BE2C (cell line): ENCODE measurements around the gene SORCS1.

ENCODE experiments used
- DNase-seq: peaks from one replicate; pipeline ENCODE4 v3.0.0-alpha.2; 2020
- H3K27me3 ChIP-seq: fragments of 250-450 bp; sonication (Bioruptor Pico); 2 replicates; pipeline ENCODE4 v1.5.1; 2020; ENCODE audit warnings: mild to moderate bottlenecking
- H3K36me3 ChIP-seq: fragments of 250-450 bp; sonication (Bioruptor Pico); 2 replicates; pipeline ENCODE4 v1.5.1; 2020; ENCODE audit warnings: mild to moderate bottlenecking
- H3K4me1 ChIP-seq: fragments of 250-450 bp; sonication (Bioruptor Pico); 2 replicates; pipeline ENCODE4 v1.5.1; 2020
- H3K4me3 ChIP-seq: 2 replicates; pipeline ENCODE4 v1.5.1; 2011; ENCODE audit warnings: low read depth, low read length
- H3K9me3 ChIP-seq: fragments of 250-450 bp; sonication (Bioruptor Pico); 2 replicates; pipeline ENCODE4 v1.5.1; 2020
- TF ChIP-seq, protein P1 (sequence below): IDR thresholded peaks from 2 replicates; pipeline ENCODE4 v1.5.1; 2012; ENCODE audit warnings: mild to moderate bottlenecking, low read depth, low read length

The SORCS1 gene

DNA sequence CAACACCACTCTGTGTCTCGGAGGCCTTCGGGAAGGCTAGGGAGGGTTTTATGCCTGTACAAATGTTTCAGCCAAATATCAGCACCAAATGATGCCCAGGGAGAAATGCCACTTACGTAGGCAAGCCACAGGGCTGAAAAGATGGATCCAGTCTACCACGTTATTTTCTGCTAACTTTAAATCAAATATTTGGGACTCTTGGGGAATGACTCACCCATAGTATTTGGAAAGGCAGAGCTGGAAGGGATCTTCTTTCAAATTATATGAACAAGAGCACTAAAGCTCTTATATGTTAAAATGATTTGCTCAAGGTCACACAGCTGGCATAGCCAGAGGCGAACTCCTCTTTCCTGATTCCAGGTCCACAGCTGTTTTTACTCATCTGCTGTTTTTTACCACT, 591.4 kb downstream of the SORCS1 start:
- Histone ChIP-seq H3K27me3 (no peaks in the 10 kb centered on the region), H3K4me1 (no peaks in the 10 kb centered on the region; the same call in 1 of the 2 replicates)
- TF ChIP-seq, protein P1, sequence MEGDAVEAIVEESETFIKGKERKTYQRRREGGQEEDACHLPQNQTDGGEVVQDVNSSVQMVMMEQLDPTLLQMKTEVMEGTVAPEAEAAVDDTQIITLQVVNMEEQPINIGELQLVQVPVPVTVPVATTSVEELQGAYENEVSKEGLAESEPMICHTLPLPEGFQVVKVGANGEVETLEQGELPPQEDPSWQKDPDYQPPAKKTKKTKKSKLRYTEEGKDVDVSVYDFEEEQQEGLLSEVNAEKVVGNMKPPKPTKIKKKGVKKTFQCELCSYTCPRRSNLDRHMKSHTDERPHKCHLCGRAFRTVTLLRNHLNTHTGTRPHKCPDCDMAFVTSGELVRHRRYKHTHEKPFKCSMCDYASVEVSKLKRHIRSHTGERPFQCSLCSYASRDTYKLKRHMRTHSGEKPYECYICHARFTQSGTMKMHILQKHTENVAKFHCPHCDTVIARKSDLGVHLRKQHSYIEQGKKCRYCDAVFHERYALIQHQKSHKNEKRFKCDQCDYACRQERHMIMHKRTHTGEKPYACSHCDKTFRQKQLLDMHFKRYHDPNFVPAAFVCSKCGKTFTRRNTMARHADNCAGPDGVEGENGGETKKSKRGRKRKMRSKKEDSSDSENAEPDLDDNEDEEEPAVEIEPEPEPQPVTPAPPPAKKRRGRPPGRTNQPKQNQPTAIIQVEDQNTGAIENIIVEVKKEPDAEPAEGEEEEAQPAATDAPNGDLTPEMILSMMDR = no peak

DNA sequence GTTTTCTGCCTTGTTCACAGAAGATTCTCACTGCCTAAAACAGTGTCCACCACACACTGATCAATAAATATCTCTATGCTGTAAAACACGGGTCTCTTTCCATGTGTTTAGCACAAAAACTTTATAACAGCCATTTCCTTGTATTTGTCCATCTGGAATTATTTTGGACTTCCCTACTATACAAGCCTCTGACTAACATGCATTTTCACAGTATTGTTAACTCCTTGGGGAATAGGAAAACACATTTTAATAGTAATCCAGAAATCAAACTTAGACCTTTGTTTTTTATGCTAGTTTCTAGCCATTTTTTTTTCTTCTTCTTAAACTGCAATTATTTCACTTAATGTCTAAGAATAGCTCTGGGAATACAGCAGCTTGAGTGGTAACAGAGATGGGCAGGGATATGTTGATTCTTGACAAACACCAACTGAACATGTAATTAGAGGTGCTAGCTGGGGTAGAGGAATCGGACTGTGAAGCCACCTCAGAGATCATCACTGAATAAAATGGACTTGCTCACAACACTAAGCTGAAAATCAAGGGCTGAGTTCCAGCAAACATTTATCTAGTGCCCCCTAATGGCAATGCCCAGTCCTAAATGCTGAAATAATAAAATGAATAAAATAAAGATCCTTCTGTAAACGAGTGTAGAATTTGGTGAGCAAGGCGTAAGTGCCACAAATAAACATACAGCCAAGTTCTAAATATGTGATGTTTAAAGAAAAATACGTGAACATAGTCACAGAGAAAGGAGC, 593.1 kb downstream of the SORCS1 start:
- H3K4me1 ChIP-seq = peaks cover 2% of the 10 kb centered on the region; the same call in 1 of the 2 replicates
- peak; percentile 19 for DNase-seq
- H3K36me3 ChIP-seq = no peaks in the 10 kb centered on the region
- H3K27me3 ChIP-seq = no peaks in the 10 kb centered on the region
- no peaks in the 10 kb centered on the region for H3K9me3 ChIP-seq
- TF ChIP-seq, protein P1 = peak; percentile 66
- no peak overlapping the region for H3K4me3 ChIP-seq

More for the DNA sequence above, 591.4 kb downstream of the SORCS1 start:
- DNase-seq = no peak
- Histone ChIP-seq H3K9me3 (no peaks in the 10 kb centered on the region), H3K36me3 (no peaks in the 10 kb centered on the region), H3K4me3 (no peak overlapping the region)

DNA sequence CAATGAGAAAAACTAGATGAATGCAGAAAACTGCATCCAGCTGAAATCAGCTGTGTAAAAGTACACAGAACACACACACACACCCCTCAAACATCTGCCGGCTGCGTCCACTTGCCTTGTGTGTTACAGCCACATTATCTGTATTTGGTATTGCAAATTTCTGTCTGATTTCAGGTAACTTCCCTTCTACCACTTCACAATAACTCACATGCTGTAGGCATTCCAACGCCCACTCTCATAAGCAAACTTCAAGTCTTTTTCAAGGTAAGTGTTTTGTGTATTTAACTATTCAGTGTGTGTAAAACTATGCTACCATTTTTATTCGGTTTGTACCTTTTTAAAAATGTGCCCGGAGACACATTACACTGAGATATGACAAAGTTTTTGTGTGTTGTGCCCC, 594.2 kb downstream of the SORCS1 start:
- H3K9me3 ChIP-seq = no peaks in the 10 kb centered on the region
- no peaks in the 10 kb centered on the region for H3K36me3 ChIP-seq
- no peaks in the 10 kb centered on the region for H3K27me3 ChIP-seq
- H3K4me1 ChIP-seq = peaks cover 6% of the 10 kb centered on the region; the same call in 1 of the 2 replicates
- TF ChIP-seq, protein P1 = no peak
- DNase-seq = no peak
- no peak overlapping the region for H3K4me3 ChIP-seq

DNA sequence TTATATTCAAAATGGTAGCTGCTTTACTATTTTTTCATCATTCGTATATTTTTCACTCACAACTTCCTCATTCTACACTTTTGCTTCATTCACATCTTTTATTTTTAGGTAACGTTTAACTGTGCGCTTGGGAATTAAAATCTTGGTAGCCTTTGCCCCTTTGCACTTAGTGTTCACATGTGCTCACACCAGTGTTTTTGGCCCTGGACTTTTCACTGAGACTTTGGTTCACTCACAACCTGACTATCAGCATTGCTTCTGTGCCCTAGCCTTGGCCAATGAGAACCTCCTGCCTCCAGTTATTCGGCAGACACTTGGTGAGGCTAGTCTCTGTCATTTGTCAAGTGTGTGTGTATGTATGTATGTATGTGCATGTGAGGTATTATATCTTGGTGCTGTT, 596.9 kb downstream of the SORCS1 start:
- no peaks in the 10 kb centered on the region for H3K36me3 ChIP-seq
- no peak overlapping the region for H3K4me3 ChIP-seq
- TF ChIP-seq, protein P1 = no peak
- H3K9me3 ChIP-seq = no peaks in the 10 kb centered on the region
- H3K27me3 ChIP-seq = no peaks in the 10 kb centered on the region
- H3K4me1 ChIP-seq = peaks cover 8% of the 10 kb centered on the region; the same call in 1 of the 2 replicates
- DNase-seq = no peak

DNA sequence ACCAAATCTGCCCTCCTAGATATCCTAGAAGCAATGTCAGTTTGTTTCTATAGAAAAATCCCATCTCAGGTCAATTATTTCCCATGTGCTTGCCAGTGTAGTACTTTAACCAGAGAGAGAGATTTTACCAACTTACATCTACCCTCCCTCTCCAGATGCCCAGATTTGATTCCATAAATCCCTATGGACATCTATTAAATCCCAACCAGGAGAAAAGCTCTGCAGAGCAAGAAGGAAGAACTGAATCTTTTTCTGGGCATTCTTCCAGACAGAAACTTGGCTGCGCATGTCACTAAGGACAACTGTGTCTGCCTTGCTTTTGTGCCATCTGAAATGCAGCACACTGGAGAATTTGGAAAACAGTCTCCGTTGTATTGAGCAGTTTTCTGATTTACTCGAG, 597.6 kb downstream of the SORCS1 start:
- H3K36me3 ChIP-seq = no peaks in the 10 kb centered on the region
- H3K9me3 ChIP-seq = no peaks in the 10 kb centered on the region
- H3K4me1 ChIP-seq = peaks cover 12% of the 10 kb centered on the region
- H3K4me3 ChIP-seq = no peak overlapping the region
- DNase-seq = peak; percentile 31
- TF ChIP-seq, protein P1 = no peak
- H3K27me3 ChIP-seq = no peaks in the 10 kb centered on the region

DNA sequence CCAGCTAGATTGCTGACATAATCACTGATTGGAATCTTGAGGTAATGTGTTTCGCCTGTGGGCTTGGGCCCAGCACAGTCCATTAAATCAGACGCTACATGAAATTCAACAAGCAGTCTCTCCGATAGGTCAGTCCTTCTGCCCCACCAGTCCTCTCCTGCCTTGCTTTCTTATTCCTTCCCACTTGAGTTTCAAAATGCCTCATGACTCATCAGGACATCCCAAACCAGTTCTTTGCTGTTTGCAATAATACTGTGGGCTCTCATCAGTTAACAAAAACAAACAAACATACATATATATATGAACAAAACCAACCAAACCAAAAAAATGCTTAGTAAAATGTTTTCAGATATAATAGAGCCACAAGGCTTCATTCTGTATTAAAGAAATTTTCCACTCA, 599.0 kb downstream of the SORCS1 start:
- no peak for DNase-seq
- H3K36me3 ChIP-seq = no peaks in the 10 kb centered on the region
- TF ChIP-seq, protein P1 = no peak
- no peaks in the 10 kb centered on the region for H3K9me3 ChIP-seq
- peaks cover 25% of the 10 kb centered on the region for H3K4me1 ChIP-seq
- H3K27me3 ChIP-seq = no peaks in the 10 kb centered on the region
- no peak overlapping the region for H3K4me3 ChIP-seq
